Measurements from ENCODE around the gene DNAAF5. TPM values are rescaled to one million over a fixed set of nuclear protein-coding genes. Genes with fewer than 3 reads are reported as not detected.
A peak's percentile ranks its signal among the peaks of the same experiment; 100 is the strongest.

Gene DNAAF5
- total and polyA plus RNA-seq, 2 experiments from 2014 or later: 19.0 to 23.5 TPM

DNA sequence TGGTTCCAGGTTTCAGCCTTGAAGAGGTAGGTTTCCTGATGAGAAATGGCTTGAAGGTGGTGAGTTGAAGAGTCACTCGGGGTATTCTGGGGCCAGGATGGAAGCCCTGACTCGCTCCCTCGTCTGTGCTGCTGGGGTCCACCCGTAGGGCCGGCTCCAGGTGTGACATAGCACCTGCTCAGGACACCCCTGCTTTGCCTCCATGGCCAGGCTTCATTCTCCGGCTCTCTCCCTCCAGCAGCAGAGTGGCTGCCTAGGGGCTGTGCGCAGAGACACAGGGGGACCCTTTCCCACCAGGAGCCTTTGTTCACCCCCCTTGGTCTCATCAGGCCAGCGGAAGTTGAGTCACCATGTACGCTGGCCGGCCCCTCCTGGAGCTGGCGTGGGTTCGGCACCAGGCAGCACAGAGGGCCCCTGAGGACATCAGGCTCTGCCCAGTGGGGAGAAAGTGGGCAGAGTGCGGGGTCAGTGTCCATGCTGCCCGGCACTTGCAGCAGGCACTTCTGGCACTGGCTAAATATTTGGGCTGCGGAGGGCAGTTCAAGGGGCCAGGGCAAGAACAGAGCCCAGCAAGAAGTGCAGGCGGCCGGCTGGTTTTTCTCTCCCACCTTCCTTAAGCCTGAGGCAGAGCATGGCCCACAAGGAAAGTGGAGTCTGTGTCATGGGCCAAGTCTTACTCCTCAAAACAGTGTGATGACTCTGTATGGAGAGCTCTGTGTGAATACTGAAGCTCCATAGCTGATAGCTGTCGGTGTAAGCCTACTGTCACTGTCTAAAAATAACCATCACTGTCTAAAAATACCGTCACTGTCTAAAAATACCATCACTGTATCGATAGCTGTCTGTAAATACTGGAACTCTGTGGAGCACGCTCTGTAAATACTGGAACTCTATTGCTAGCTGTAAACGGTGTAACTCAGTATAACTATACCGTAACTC, 4.3 kb downstream of the DNAAF5 start:
- no peak for DNase-seq (ENCODE audit: low spot score)
- peaks cover 15% of the 10 kb centered on the region for H3K4me1 ChIP-seq (ENCODE audit: insufficient read depth)
- H2AFZ ChIP-seq: no peak overlapping the region
- no peaks in the 10 kb centered on the region for H4K20me1 ChIP-seq (ENCODE audit: insufficient read depth, poor library complexity, severe bottlenecking)
- H3K4me2 ChIP-seq: no peak overlapping the region
- H3K9me2 ChIP-seq (replicated peaks; ENCODE audit: insufficient read depth): no peaks in the 10 kb centered on the region
- TF ChIP-seq EZH2 (IDR thresholded peaks at IDR 0.05; ENCODE audit: borderline replicate concordance): no peak
- TF ChIP-seq, protein P1, sequence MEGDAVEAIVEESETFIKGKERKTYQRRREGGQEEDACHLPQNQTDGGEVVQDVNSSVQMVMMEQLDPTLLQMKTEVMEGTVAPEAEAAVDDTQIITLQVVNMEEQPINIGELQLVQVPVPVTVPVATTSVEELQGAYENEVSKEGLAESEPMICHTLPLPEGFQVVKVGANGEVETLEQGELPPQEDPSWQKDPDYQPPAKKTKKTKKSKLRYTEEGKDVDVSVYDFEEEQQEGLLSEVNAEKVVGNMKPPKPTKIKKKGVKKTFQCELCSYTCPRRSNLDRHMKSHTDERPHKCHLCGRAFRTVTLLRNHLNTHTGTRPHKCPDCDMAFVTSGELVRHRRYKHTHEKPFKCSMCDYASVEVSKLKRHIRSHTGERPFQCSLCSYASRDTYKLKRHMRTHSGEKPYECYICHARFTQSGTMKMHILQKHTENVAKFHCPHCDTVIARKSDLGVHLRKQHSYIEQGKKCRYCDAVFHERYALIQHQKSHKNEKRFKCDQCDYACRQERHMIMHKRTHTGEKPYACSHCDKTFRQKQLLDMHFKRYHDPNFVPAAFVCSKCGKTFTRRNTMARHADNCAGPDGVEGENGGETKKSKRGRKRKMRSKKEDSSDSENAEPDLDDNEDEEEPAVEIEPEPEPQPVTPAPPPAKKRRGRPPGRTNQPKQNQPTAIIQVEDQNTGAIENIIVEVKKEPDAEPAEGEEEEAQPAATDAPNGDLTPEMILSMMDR (IDR thresholded peaks at IDR 0.05; ENCODE audit: poor library complexity): no peak
- TF ChIP-seq EZH2phosphoT487 (IDR thresholded peaks at IDR 0.05; ENCODE audit: low read depth, severe bottlenecking, unreplicated experiment): no peak
- 95% methylated on average over 23 of the region's 23 CpGs for WGBS (ENCODE audit: low lambda C conversion rate, missing lambda C conversion rate)
- H3K9me3 ChIP-seq (ENCODE audit: low read depth): peaks cover 4% of the 10 kb centered on the region
- H3K36me3 ChIP-seq (replicated peaks; ENCODE audit: insufficient read depth, low read depth): no peaks in the 10 kb centered on the region
- no peak overlapping the region for H3K4me3 ChIP-seq
- peaks cover 60% of the 10 kb centered on the region for H3K79me2 ChIP-seq
- H3K27me3 ChIP-seq: no peaks in the 10 kb centered on the region
- peak overlapping the region; percentile 83 for H3K27ac ChIP-seq

DNA sequence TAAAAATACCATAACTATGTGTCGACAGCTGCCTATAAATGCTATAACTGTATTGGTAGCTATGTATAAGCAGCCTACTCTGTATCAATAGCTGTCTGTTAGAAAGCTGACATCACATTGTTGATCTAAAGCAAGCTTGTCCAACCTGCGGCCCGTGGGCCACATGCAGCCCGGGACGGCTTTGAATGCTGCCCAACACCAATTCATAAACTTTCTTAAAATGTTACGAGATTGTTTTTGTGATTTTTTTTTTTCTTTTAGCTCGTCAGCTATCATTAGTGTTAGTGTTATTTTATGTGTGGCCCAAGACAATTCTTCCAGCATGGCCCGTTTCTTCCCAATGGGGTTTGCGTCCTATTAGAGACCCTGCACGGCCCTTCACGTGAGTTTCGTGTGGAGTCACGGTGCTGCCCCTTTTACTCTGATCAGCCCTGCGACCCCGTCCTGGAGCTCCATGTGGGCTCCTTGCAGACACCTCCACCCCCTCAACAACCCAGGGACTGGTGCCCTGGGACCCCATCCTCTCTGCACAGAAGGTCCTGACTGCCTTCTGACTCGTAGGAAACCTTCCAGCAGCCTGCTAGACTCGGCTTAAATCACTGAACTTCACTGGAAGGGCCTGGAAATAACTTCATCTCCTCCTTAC, 5.1 kb downstream of the DNAAF5 start:
- Histone ChIP-seq H3K9me2 (replicated peaks; ENCODE audit: insufficient read depth) (no peaks in the 10 kb centered on the region), H3K4me2 (no peak overlapping the region), H3K27me3 (no peaks in the 10 kb centered on the region), H3K27ac (peak overlapping the region; percentile 83), H3K36me3 (replicated peaks; ENCODE audit: insufficient read depth, low read depth) (no peaks in the 10 kb centered on the region), H3K79me2 (peaks cover 61% of the 10 kb centered on the region), H3K4me3 (no peak overlapping the region), H2AFZ (no peak overlapping the region), H3K9me3 (ENCODE audit: low read depth) (peaks cover 4% of the 10 kb centered on the region), H4K20me1 (ENCODE audit: insufficient read depth, poor library complexity, severe bottlenecking) (no peaks in the 10 kb centered on the region), H3K4me1 (ENCODE audit: insufficient read depth) (peaks cover 10% of the 10 kb centered on the region)
- TF ChIP-seq EZH2 (IDR thresholded peaks at IDR 0.05; ENCODE audit: borderline replicate concordance) (no peak), EZH2phosphoT487 (IDR thresholded peaks at IDR 0.05; ENCODE audit: low read depth, severe bottlenecking, unreplicated experiment) (no peak)
- TF ChIP-seq, protein P1 (IDR thresholded peaks at IDR 0.05; ENCODE audit: poor library complexity): no peak
- DNase-seq (ENCODE audit: low spot score): no peak
- WGBS (ENCODE audit: low lambda C conversion rate, missing lambda C conversion rate): 95% methylated on average over 17 of the region's 17 CpGs

DNA sequence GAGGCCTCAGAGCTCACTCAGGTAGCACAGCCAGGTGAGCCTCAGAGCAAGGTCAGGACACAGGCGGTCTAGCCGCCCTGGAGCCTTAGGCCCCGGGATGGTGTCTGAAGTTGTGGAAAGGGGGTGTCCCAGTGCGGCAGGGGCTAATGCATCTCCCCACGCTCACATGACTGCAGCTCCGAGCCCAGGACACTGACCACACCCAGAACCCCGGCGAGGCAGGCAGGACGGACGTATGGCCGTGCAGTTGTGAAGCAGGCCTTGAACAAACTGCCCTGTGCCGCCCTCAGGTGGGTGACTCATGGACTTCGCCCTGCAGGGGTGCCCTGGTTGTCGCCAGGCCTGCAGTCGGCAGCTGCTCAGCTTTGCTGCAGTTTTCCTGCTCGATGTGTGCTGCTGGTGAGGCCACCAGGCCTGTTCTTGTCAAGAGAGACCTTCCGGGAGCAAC, 5.6 kb downstream of the DNAAF5 start:
- H3K27me3 ChIP-seq: no peaks in the 10 kb centered on the region
- H3K9me2 ChIP-seq (replicated peaks; ENCODE audit: insufficient read depth): no peaks in the 10 kb centered on the region
- 76% methylated on average over 17 of the region's 17 CpGs for WGBS (ENCODE audit: low lambda C conversion rate, missing lambda C conversion rate)
- TF ChIP-seq EZH2phosphoT487 (IDR thresholded peaks at IDR 0.05; ENCODE audit: low read depth, severe bottlenecking, unreplicated experiment) (no peak), EZH2 (IDR thresholded peaks at IDR 0.05; ENCODE audit: borderline replicate concordance) (no peak)
- TF ChIP-seq, protein P1 (IDR thresholded peaks at IDR 0.05; ENCODE audit: poor library complexity): no peak
- H2AFZ ChIP-seq: no peak overlapping the region
- DNase-seq (ENCODE audit: low spot score): peak; percentile 75
- peaks cover 67% of the 10 kb centered on the region for H3K79me2 ChIP-seq
- H3K4me2 ChIP-seq: peak overlapping the region; percentile 20
- H3K36me3 ChIP-seq (replicated peaks; ENCODE audit: insufficient read depth, low read depth): no peaks in the 10 kb centered on the region
- no peak overlapping the region for H3K4me3 ChIP-seq
- H3K4me1 ChIP-seq (ENCODE audit: insufficient read depth): peaks cover 10% of the 10 kb centered on the region
- peak overlapping the region; percentile 83 for H3K27ac ChIP-seq
- H4K20me1 ChIP-seq (ENCODE audit: insufficient read depth, poor library complexity, severe bottlenecking): no peaks in the 10 kb centered on the region
- H3K9me3 ChIP-seq (ENCODE audit: low read depth): peaks cover 4% of the 10 kb centered on the region
